ENCODE data around the gene LFNG. TPM values are rescaled to one million over a fixed set of nuclear protein-coding genes. Genes with fewer than 3 reads are reported as not detected.

The LFNG gene
- total RNA-seq, 1 donor = 21.0 TPM

- H4K20me1 ChIP-seq (ENCODE audit: insufficient read depth, low read length) = no peaks in the 10 kb centered on the region
- no peaks in the 10 kb centered on the region for H3K9me3 ChIP-seq (ENCODE audit: low read depth, low read length)
- no peaks in the 10 kb centered on the region for H3K27me3 ChIP-seq (ENCODE audit: insufficient read depth, low read length)
- no peak overlapping the region for H3K4me2 ChIP-seq (ENCODE audit: insufficient read depth, low read length)
- TF ChIP-seq, protein P1, sequence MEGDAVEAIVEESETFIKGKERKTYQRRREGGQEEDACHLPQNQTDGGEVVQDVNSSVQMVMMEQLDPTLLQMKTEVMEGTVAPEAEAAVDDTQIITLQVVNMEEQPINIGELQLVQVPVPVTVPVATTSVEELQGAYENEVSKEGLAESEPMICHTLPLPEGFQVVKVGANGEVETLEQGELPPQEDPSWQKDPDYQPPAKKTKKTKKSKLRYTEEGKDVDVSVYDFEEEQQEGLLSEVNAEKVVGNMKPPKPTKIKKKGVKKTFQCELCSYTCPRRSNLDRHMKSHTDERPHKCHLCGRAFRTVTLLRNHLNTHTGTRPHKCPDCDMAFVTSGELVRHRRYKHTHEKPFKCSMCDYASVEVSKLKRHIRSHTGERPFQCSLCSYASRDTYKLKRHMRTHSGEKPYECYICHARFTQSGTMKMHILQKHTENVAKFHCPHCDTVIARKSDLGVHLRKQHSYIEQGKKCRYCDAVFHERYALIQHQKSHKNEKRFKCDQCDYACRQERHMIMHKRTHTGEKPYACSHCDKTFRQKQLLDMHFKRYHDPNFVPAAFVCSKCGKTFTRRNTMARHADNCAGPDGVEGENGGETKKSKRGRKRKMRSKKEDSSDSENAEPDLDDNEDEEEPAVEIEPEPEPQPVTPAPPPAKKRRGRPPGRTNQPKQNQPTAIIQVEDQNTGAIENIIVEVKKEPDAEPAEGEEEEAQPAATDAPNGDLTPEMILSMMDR (IDR thresholded peaks at IDR 0.05; ENCODE audit: extremely low read depth, low read depth, low read length) = no peak
- no peaks in the 10 kb centered on the region for H3K36me3 ChIP-seq (ENCODE audit: insufficient read depth, low read length)
- H3K79me2 ChIP-seq (ENCODE audit: insufficient read depth, low read length) = no peaks in the 10 kb centered on the region
- H2AFZ ChIP-seq (ENCODE audit: low read length) = no peak overlapping the region
- H3K4me3 ChIP-seq (ENCODE audit: insufficient read depth, low read length) = no peak overlapping the region
- H3K27ac ChIP-seq (ENCODE audit: low read depth, low read length) = no peak overlapping the region
- peaks cover 8% of the 10 kb centered on the region for H3K4me1 ChIP-seq (ENCODE audit: insufficient read depth, low read length)
- no peak for DNase-seq (ENCODE audit: insufficient read length, low spot score, missing footprints)
Measured at GRCh38 chr7:2495418-2496299, 23.9 kb upstream of the LFNG start.

GRCh38 chr7:2496375-2496774 lies 23.2 kb upstream of the LFNG start:
- TF ChIP-seq, protein P1 (IDR thresholded peaks at IDR 0.05; ENCODE audit: extremely low read depth, low read depth, low read length) = no peak
- Histone ChIP-seq H3K36me3 (ENCODE audit: insufficient read depth, low read length) (no peaks in the 10 kb centered on the region), H3K4me2 (ENCODE audit: insufficient read depth, low read length) (no peak overlapping the region), H3K27ac (ENCODE audit: low read depth, low read length) (no peak overlapping the region), H4K20me1 (ENCODE audit: insufficient read depth, low read length) (no peaks in the 10 kb centered on the region), H3K79me2 (ENCODE audit: insufficient read depth, low read length) (no peaks in the 10 kb centered on the region), H3K9me3 (ENCODE audit: low read depth, low read length) (no peaks in the 10 kb centered on the region), H3K4me3 (ENCODE audit: insufficient read depth, low read length) (no peak overlapping the region), H3K27me3 (ENCODE audit: insufficient read depth, low read length) (no peaks in the 10 kb centered on the region), H2AFZ (ENCODE audit: low read length) (no peak overlapping the region), H3K4me1 (ENCODE audit: insufficient read depth, low read length) (peaks cover 8% of the 10 kb centered on the region)
- DNase-seq (ENCODE audit: insufficient read length, low spot score, missing footprints) = no peak

GRCh38 chr7:2497065-2497464 lies 22.5 kb upstream of the LFNG start:
- Histone ChIP-seq H3K27me3 (ENCODE audit: insufficient read depth, low read length) (no peaks in the 10 kb centered on the region), H3K27ac (ENCODE audit: low read depth, low read length) (no peak overlapping the region), H3K4me3 (ENCODE audit: insufficient read depth, low read length) (no peak overlapping the region), H4K20me1 (ENCODE audit: insufficient read depth, low read length) (no peaks in the 10 kb centered on the region), H3K36me3 (ENCODE audit: insufficient read depth, low read length) (no peaks in the 10 kb centered on the region), H3K4me1 (ENCODE audit: insufficient read depth, low read length) (peaks cover 8% of the 10 kb centered on the region), H3K9me3 (ENCODE audit: low read depth, low read length) (no peaks in the 10 kb centered on the region), H2AFZ (ENCODE audit: low read length) (no peak overlapping the region), H3K79me2 (ENCODE audit: insufficient read depth, low read length) (no peaks in the 10 kb centered on the region), H3K4me2 (ENCODE audit: insufficient read depth, low read length) (no peak overlapping the region)
- TF ChIP-seq, protein P1 (IDR thresholded peaks at IDR 0.05; ENCODE audit: extremely low read depth, low read depth, low read length) = no peak
- DNase-seq (ENCODE audit: insufficient read length, low spot score, missing footprints) = no peak

GRCh38 chr7:2497500-2498336 lies 21.9 kb upstream of the LFNG start:
- H3K27ac ChIP-seq (ENCODE audit: low read depth, low read length) = no peak overlapping the region
- no peaks in the 10 kb centered on the region for H3K27me3 ChIP-seq (ENCODE audit: insufficient read depth, low read length)
- H3K4me2 ChIP-seq (ENCODE audit: insufficient read depth, low read length) = no peak overlapping the region
- TF ChIP-seq, protein P1 (IDR thresholded peaks at IDR 0.05; ENCODE audit: extremely low read depth, low read depth, low read length) = no peak
- H3K4me1 ChIP-seq (ENCODE audit: insufficient read depth, low read length) = peaks cover 8% of the 10 kb centered on the region
- no peak overlapping the region for H3K4me3 ChIP-seq (ENCODE audit: insufficient read depth, low read length)
- H2AFZ ChIP-seq (ENCODE audit: low read length) = no peak overlapping the region
- no peaks in the 10 kb centered on the region for H3K79me2 ChIP-seq (ENCODE audit: insufficient read depth, low read length)
- no peaks in the 10 kb centered on the region for H3K36me3 ChIP-seq (ENCODE audit: insufficient read depth, low read length)
- no peaks in the 10 kb centered on the region for H4K20me1 ChIP-seq (ENCODE audit: insufficient read depth, low read length)
- H3K9me3 ChIP-seq (ENCODE audit: low read depth, low read length) = no peaks in the 10 kb centered on the region
- DNase-seq (ENCODE audit: insufficient read length, low spot score, missing footprints) = peak; percentile 93

Data from osteoblast (primary cell).